GM12878 (cell line): ENCODE results near the gene SAP25. TPM values are rescaled to one million over a fixed set of nuclear protein-coding genes. Genes with fewer than 3 reads are reported as not detected.

ENCODE experiments used
- ATAC-seq: fragments of 200-7000 bp; cut with Tn5 transposase; 3 replicates; pipeline ENCODE4 v1.9.1; 2020; ENCODE audit warnings: mild to moderate bottlenecking, moderate library complexity
- BruUV-seq: library from RNA; stranded (reverse); fragments of 400-500 nt; replicated peaks from 2 replicates; lab custom pipeline; 2021; lab: Mats Ljungman, UMichigan
- CTCF ChIA-PET: fragments of 300-600 bp; sonication (Branson Sonifier 250); formaldehyde crosslinking; extraction: SDS; loops from one replicate; lab custom pipeline; 2021; ENCODE audit warnings: inconsistent platforms; lab: Yijun Ruan, JAX
- POLR2A ChIA-PET: fragments of 350-600 bp; formaldehyde crosslinking; extraction: SDS; loops from one replicate; lab custom pipeline; 2021; ENCODE audit warnings: inconsistent platforms; lab: Charles Lee
- RAD21 ChIA-PET: fragments of 300-600 bp; sonication (Branson Sonifier 250); formaldehyde crosslinking; loops from one replicate; lab custom pipeline; 2023; ENCODE audit warnings: antibody characterized with exemption; ENCODE audit not compliant: unreplicated experiment; lab: Charles Lee
- SMC1A ChIA-PET: fragments of 300-600 bp; sonication (Branson Sonifier 250); formaldehyde crosslinking; loops from one replicate; lab custom pipeline; 2023; ENCODE audit not compliant: unreplicated experiment, uncharacterized antibody; lab: Charles Lee
- DNase-seq: peaks from one replicate; pipeline ENCODE4 v3.0.0-alpha.2; 2011; ENCODE audit warnings: low read depth, low spot score
- FAIRE-seq: peaks from 3 replicates; lab custom pipeline; 2011; peaks lifted over from hg19 to GRCh38; lab: Jason Lieb, UNC
- H2AFZ ChIP-seq: 2 replicates; pipeline ENCODE4 v1.6.0; 2011; ENCODE audit warnings: low read depth, low read length, control low read depth; ENCODE audit not compliant: control insufficient read depth
- H3K27ac ChIP-seq: 2 replicates; pipeline ENCODE4 v1.5.1; 2011; ENCODE audit warnings: control low read depth; ENCODE audit not compliant: control insufficient read depth, insufficient read depth
- H3K27me3 ChIP-seq, 2 experiments: replicated peaks in 1 of 2; 2 replicates each; pipeline versions ENCODE4 v1.6.0 to v1.6.1; 2011; ENCODE audit warnings: low read length in 1 of 2; ENCODE audit not compliant: control insufficient read depth in 2 of 2, insufficient read depth in 2 of 2
- H3K36me3 ChIP-seq, 2 experiments: 2 replicates each; pipeline ENCODE4 v1.5.1; 2011; ENCODE audit warnings: low read length in 1 of 2; ENCODE audit not compliant: control insufficient read depth in 2 of 2, insufficient read depth in 2 of 2
- H3K4me1 ChIP-seq: 2 replicates; pipeline ENCODE4 v1.6.1; 2011; ENCODE audit warnings: mild to moderate bottlenecking, low read length, moderate library complexity, mixed read lengths; ENCODE audit not compliant: control insufficient read depth, insufficient read depth
- H3K4me2 ChIP-seq: 2 replicates; pipeline ENCODE4 v1.6.0; 2011; ENCODE audit warnings: control low read depth; ENCODE audit not compliant: control insufficient read depth, insufficient read depth
- H3K4me3 ChIP-seq: fragments of 200-600 bp; sonication (generic); 2 replicates; pipeline ENCODE4 v1.5.1; 2016
- H3K79me2 ChIP-seq: 2 replicates; pipeline ENCODE4 v1.6.0; 2011; ENCODE audit warnings: low read length; ENCODE audit not compliant: control insufficient read depth, insufficient read depth
- H3K9ac ChIP-seq: 2 replicates; pipeline ENCODE4 v1.8.0; 2011; ENCODE audit warnings: low read length, control low read depth, mixed read lengths; ENCODE audit not compliant: control insufficient read depth, insufficient read depth
- H3K9me3 ChIP-seq: replicated peaks from 3 replicates; pipeline ENCODE4 v1.5.1; 2011; ENCODE audit warnings: mild to moderate bottlenecking, low read length; ENCODE audit not compliant: control insufficient read depth, insufficient read depth
- H4K20me1 ChIP-seq: 2 replicates; pipeline ENCODE4 v1.6.0; 2011; ENCODE audit not compliant: control insufficient read depth, insufficient read depth
- BRCA1 ChIP-seq: IDR thresholded peaks from 2 replicates; pipeline ENCODE4 v1.6.1; 2011; ENCODE audit warnings: low read depth, low read length, improper control_type of control experiment
- EZH2 ChIP-seq: IDR thresholded peaks from 2 replicates; pipeline ENCODE4 v1.6.1; 2012; ENCODE audit warnings: low read depth, mild to moderate bottlenecking, control low read depth, inconsistent platforms, low read length, borderline replicate concordance; ENCODE audit not compliant: control insufficient read depth
- FOS ChIP-seq: IDR thresholded peaks from 3 replicates; pipeline ENCODE4 v1.6.1; 2011; ENCODE audit warnings: borderline replicate concordance; ENCODE audit not compliant: insufficient read length; ENCODE audit errors: extremely low read depth
- HDAC6 ChIP-seq: fragments of 200-600 bp; sonication (generic); IDR thresholded peaks from one replicate; pipeline ENCODE4 v1.8.0; 2017; ENCODE audit warnings: antibody characterized with exemption; ENCODE audit not compliant: unreplicated experiment
- JUND ChIP-seq: IDR thresholded peaks from 2 replicates; pipeline ENCODE4 v1.6.1; 2012; ENCODE audit warnings: low read depth, mild to moderate bottlenecking, low read length, improper control_type of control experiment, moderate library complexity
- LARP7 ChIP-seq: fragments of 450-650 bp; IDR thresholded peaks from 2 replicates; pipeline ENCODE4 v1.6.1; 2017; ENCODE audit warnings: mild to moderate bottlenecking
- MYC ChIP-seq: IDR thresholded peaks from 2 replicates; pipeline ENCODE4 v1.6.1; 2011; ENCODE audit warnings: mild to moderate bottlenecking, low read length, moderate library complexity, inconsistent platforms; ENCODE audit not compliant: insufficient read depth, insufficient replicate concordance, insufficient read length, severe bottlenecking
- POLR2AphosphoS5 ChIP-seq: IDR thresholded peaks from 2 replicates; pipeline ENCODE4 v1.6.1; 2011; ENCODE audit warnings: mild to moderate bottlenecking, low read length, inconsistent platforms
- POU2F2 ChIP-seq: IDR thresholded peaks from 3 replicates; pipeline ENCODE4 v1.6.1; 2011; ENCODE audit warnings: low read depth, mild to moderate bottlenecking, low read length, borderline replicate concordance
- RB1 ChIP-seq: fragments of 450-650 bp; formaldehyde crosslinking; IDR thresholded peaks from 2 replicates; pipeline ENCODE4 v1.6.1; 2017; ENCODE audit warnings: mild to moderate bottlenecking, borderline replicate concordance
- RFX5 ChIP-seq: IDR thresholded peaks from 2 replicates; pipeline ENCODE4 v1.6.1; 2011; ENCODE audit warnings: low read depth, low read length, improper control_type of control experiment
- SREBF2 ChIP-seq: IDR thresholded peaks from 2 replicates; pipeline ENCODE4 v1.6.1; 2012; ENCODE audit warnings: mild to moderate bottlenecking, low read length
- STAT3 ChIP-seq: IDR thresholded peaks from 2 replicates; pipeline ENCODE4 v1.6.1; 2011; ENCODE audit warnings: low read depth, low read length, improper control_type of control experiment
- TAF1 ChIP-seq: IDR thresholded peaks from 2 replicates; pipeline ENCODE4 v1.6.1; 2011; ENCODE audit warnings: mild to moderate bottlenecking, low read depth, low read length, borderline replicate concordance
- WRNIP1 ChIP-seq: IDR thresholded peaks from 2 replicates; pipeline ENCODE4 v1.6.1; 2011; ENCODE audit warnings: low read depth, low read length, improper control_type of control experiment, borderline replicate concordance
- WGBS: methylation state at CpG from one replicate; pipeline ENCODE4 v1.1.6; 2016; ENCODE audit warnings: low lambda C conversion rate; ENCODE audit not compliant: insufficient replicate concordance, insufficient coverage; ENCODE audit errors: missing lambda C conversion rate; 5-methylcytosine and 5-hydroxymethylcytosine counted together
- in situ Hi-C: fragments of 300-500 bp; cut with MboI; formaldehyde crosslinking; loops from 9 replicates; pipeline ENCODE4 v1.14.3; 2018; ENCODE audit warnings: mixed read lengths
- intact Hi-C: fragments of 100-400 bp; cut with micrococcal nuclease; formaldehyde crosslinking; loops from one replicate; pipeline ENCODE4 v1.14.2; 2022; ENCODE audit not compliant: unreplicated experiment
- polyA plus RNA-seq, 11 experiments: library from polyadenylated mRNA; depleted of rRNA in 4 of 11; unstranded in 6 of 11; stranded (reverse) in 5 of 11; fragments of >200 nt; fragmentation: Nextera tagmentation in 4 of 11; fragmentation: Illumina TruSeq in 1 of 11; extraction: Ambion mirVana in 4 of 11; extraction: Trizol in 1 of 11; gene quantifications; 1 replicate in 1 of 11; 2 replicates in 10 of 11; pipeline versions ENCODE4 v1.2.1 to v1.2.3, GENCODE V29; 2011 to 2016; ENCODE audit warnings: inconsistent platforms in 2 of 11, missing spikeins in 2 of 11, low read depth in 1 of 11
- total RNA-seq, 4 experiments: library from RNA; depleted of rRNA in 3 of 4; stranded (reverse); fragments of >200 nt in 3 of 4; fragmentation: Illumina TruSeq in 1 of 4; extraction: Trizol in 1 of 4; gene quantifications; 2 replicates each; pipeline versions ENCODE4 v1.2.1 to v1.2.3, GENCODE V29; 2013 to 2021
- TF ChIP-seq, protein P1 (sequence below): fragments of 450-650 bp; IDR thresholded peaks from 2 replicates; pipeline ENCODE4 v1.6.1; 2017; ENCODE audit warnings: mild to moderate bottlenecking, moderate library complexity
- TF ChIP-seq, protein P2 (sequence below): fragments of 450-650 bp; IDR thresholded peaks from 2 replicates; pipeline ENCODE4 v1.6.1; 2017; ENCODE audit warnings: mild to moderate bottlenecking
- TF ChIP-seq, protein P3 (sequence below): IDR thresholded peaks from 2 replicates; pipeline ENCODE4 v1.6.1; 2012; ENCODE audit warnings: low read length, inconsistent platforms

Gene SAP25
- total and polyA plus RNA-seq, 10 of the 15 experiments (the other 5 are each of a cell fraction or from before 2014, with no cell fraction given), result 0.14 to 8.6 (median 1.1) TPM

DNA sequence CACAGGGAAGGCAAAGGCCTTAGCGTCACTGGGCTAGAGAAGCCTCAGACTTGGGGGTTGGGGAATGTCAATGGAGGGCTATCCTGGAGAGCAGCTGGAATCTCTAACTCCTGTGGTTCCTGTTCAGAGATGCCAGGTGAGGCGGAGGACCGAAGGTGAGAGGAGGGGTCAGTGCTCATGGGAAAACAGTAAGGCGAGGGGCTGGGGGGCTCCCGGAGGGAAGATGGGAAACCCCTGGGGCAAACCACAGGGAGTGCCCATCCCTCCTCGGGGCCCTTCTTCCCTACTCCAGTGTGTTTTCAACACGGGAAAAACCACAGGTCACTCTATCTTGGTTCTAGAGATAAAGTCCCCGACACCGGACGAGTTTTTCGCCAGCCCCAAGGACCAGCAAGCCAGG, 8.9 kb upstream of the SAP25 start:
- Histone ChIP-seq H3K9ac (peak overlapping the region; percentile 85; the same call in 1 of the 2 replicates), H3K36me3 (peaks cover 10 to 11% of the 10 kb centered on the region in 2 experiments), H3K4me1 (peaks cover 24% of the 10 kb centered on the region), H3K27me3 (no peaks in the 10 kb centered on the region), H3K79me2 (peaks cover 32% of the 10 kb centered on the region), H3K4me3 (peak overlapping the region; percentile 83; the same call in 1 of the 2 replicates), H3K4me2 (peak overlapping the region; percentile 98), H3K27ac (peak overlapping the region; percentile 90; the same call in 1 of the 2 replicates), H3K9me3 (no peaks in the 10 kb centered on the region), H4K20me1 (no peaks in the 10 kb centered on the region), H2AFZ (no peak overlapping the region)
- WGBS, result 90% methylated on average over 10 of the region's 11 CpGs
- no peak for FAIRE-seq
- POLR2A ChIA-PET, result interaction anchor here (2.0 to 4.3 kb wide), 2 partner anchors 19 to 35 kb away, joined by 5 to 47 read pairs; no protein-coding TSS in a partner anchor
- CTCF ChIA-PET, result interaction anchor here (2.9 to 11.6 kb wide), 3 partner anchors 19 to 123 kb away, joined by 14 to 190 read pairs (median 41); partner anchors contain the start of genes GIGYF1 and POP7
- SMC1A ChIA-PET, result interaction anchor here (1.0 to 4.6 kb wide), 3 partner anchors 17 to 108 kb away, joined by 3 to 19 read pairs (median 4); no protein-coding TSS in a partner anchor
- in situ Hi-C loops, result no loop called here
- intact Hi-C loops, result no loop called here
- BruUV-seq, result no TSS peak
- DNase-seq, result no peak
- RAD21 ChIA-PET, result interaction anchor here (1.1 to 4.2 kb wide), 3 partner anchors 18 to 113 kb away, joined by 3 to 21 read pairs (median 15); no protein-coding TSS in a partner anchor
- ATAC-seq, result no peak
- TF ChIP-seq, protein P1, sequence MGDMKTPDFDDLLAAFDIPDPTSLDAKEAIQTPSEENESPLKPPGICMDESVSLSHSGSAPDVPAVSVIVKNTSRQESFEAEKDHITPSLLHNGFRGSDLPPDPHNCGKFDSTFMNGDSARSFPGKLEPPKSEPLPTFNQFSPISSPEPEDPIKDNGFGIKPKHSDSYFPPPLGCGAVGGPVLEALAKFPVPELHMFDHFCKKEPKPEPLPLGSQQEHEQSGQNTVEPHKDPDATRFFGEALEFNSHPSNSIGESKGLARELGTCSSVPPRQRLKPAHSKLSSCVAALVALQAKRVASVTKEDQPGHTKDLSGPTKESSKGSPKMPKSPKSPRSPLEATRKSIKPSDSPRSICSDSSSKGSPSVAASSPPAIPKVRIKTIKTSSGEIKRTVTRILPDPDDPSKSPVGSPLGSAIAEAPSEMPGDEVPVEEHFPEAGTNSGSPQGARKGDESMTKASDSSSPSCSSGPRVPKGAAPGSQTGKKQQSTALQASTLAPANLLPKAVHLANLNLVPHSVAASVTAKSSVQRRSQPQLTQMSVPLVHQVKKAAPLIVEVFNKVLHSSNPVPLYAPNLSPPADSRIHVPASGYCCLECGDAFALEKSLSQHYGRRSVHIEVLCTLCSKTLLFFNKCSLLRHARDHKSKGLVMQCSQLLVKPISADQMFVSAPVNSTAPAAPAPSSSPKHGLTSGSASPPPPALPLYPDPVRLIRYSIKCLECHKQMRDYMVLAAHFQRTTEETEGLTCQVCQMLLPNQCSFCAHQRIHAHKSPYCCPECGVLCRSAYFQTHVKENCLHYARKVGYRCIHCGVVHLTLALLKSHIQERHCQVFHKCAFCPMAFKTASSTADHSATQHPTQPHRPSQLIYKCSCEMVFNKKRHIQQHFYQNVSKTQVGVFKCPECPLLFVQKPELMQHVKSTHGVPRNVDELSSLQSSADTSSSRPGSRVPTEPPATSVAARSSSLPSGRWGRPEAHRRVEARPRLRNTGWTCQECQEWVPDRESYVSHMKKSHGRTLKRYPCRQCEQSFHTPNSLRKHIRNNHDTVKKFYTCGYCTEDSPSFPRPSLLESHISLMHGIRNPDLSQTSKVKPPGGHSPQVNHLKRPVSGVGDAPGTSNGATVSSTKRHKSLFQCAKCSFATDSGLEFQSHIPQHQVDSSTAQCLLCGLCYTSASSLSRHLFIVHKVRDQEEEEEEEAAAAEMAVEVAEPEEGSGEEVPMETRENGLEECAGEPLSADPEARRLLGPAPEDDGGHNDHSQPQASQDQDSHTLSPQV, result no peak
- TF ChIP-seq SREBF2 (no peak), MYC (no peak), EZH2 (no peak), POU2F2 (no peak), FOS (no peak), JUND (no peak), RFX5 (no peak), POLR2AphosphoS5 (no peak), WRNIP1 (no peak), TAF1 (no peak), STAT3 (no peak), HDAC6 (no peak), RB1 (no peak), LARP7 (no peak), BRCA1 (no peak)
- TF ChIP-seq, protein P2, sequence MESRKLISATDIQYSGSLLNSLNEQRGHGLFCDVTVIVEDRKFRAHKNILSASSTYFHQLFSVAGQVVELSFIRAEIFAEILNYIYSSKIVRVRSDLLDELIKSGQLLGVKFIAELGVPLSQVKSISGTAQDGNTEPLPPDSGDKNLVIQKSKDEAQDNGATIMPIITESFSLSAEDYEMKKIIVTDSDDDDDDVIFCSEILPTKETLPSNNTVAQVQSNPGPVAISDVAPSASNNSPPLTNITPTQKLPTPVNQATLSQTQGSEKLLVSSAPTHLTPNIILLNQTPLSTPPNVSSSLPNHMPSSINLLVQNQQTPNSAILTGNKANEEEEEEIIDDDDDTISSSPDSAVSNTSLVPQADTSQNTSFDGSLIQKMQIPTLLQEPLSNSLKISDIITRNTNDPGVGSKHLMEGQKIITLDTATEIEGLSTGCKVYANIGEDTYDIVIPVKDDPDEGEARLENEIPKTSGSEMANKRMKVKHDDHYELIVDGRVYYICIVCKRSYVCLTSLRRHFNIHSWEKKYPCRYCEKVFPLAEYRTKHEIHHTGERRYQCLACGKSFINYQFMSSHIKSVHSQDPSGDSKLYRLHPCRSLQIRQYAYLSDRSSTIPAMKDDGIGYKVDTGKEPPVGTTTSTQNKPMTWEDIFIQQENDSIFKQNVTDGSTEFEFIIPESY, result no peak
- TF ChIP-seq, protein P3, sequence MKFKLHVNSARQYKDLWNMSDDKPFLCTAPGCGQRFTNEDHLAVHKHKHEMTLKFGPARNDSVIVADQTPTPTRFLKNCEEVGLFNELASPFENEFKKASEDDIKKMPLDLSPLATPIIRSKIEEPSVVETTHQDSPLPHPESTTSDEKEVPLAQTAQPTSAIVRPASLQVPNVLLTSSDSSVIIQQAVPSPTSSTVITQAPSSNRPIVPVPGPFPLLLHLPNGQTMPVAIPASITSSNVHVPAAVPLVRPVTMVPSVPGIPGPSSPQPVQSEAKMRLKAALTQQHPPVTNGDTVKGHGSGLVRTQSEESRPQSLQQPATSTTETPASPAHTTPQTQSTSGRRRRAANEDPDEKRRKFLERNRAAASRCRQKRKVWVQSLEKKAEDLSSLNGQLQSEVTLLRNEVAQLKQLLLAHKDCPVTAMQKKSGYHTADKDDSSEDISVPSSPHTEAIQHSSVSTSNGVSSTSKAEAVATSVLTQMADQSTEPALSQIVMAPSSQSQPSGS, result no peak
